Right lobe of liver (tissue), 6 donors: ENCODE data around the gene ANKRD11. TPM values are rescaled to one million over a fixed set of nuclear protein-coding genes. Genes with fewer than 3 reads are reported as not detected.

ENCODE experiments used
- ATAC-seq, 4 donors: fragments of 200-7000 bp; cut with Tn5 transposase; one replicate each; pipeline ENCODE4 v1.9.1; 2020; ENCODE audit warnings: mild to moderate bottlenecking in 4 of 4, moderate library complexity in 4 of 4
- DNase-seq, 3 donors: peaks; one replicate each; pipeline ENCODE4 v3.0.0-alpha.2; 2020
- H3K27ac ChIP-seq, 3 donors: fragments of 200-600 bp; one replicate each; pipeline ENCODE4 v1.8.0; 2022
- H3K27me3 ChIP-seq, 2 donors: fragments of 200-600 bp; one replicate each; pipeline ENCODE4 v1.8.0; 2022
- H3K36me3 ChIP-seq, 4 donors: fragments of 200-600 bp; sonication (generic) in 1 of 4; one replicate each; pipeline versions ENCODE4 v1.5.1 to v1.8.0; 2017 to 2022; ENCODE audit warnings: control low read depth in 1 of 4
- H3K4me1 ChIP-seq, 4 donors: fragments of 200-600 bp; sonication (generic) in 1 of 4; one replicate each; pipeline versions ENCODE4 v1.5.1 to v1.8.0; 2017 to 2022; ENCODE audit warnings: control low read depth in 1 of 4
- H3K4me3 ChIP-seq, 3 donors: fragments of 200-600 bp; one replicate each; pipeline ENCODE4 v1.8.0; 2022
- H3K9me3 ChIP-seq, 4 donors: fragments of 200-600 bp; sonication (generic) in 1 of 4; one replicate each; pipeline versions ENCODE4 v1.5.1 to v1.8.0; 2017 to 2022; ENCODE audit warnings: control low read depth in 1 of 4
- POLR2A ChIP-seq: fragments of 450-650 bp; IDR thresholded peaks from one replicate; pipeline ENCODE4 v1.6.1; 2017; ENCODE audit warnings: antibody characterized with exemption, mild to moderate bottlenecking
- WGBS: methylation state at CpG from one replicate; pipeline ENCODE4 v1.1.6; 2018; ENCODE audit warnings: low coverage, low lambda C conversion rate; ENCODE audit not compliant: insufficient coverage; ENCODE audit errors: missing lambda C conversion rate; 5-methylcytosine and 5-hydroxymethylcytosine counted together
- intact Hi-C, 2 donors: fragments of 100-400 bp; cut with DNase I; formaldehyde crosslinking; loops; one replicate each; pipeline versions ENCODE4 v1.11.2 to v1.14.1; 2022
- total RNA-seq, 6 experiments: library from RNA; depleted of rRNA in 2 of 6; stranded (reverse); fragments of >200 nt in 2 of 6; fragmentation: NEBNext Ultra II Directional in 3 of 6; extraction: Animal tissue kit (Norgen Biotek cat#: 25700) in 3 of 6; gene quantifications; one replicate each; pipeline versions ENCODE4 v1.1.0 to v1.2.4, GENCODE V29; 2016 to 2023
- TF ChIP-seq, protein P1 (sequence below), 4 donors: fragments of 200-600 bp in 3 of 4; fragments of 450-650 bp in 1 of 4; IDR thresholded peaks; one replicate each; pipeline versions ENCODE4 v1.5.1 to v1.8.0; 2016 to 2022; ENCODE audit warnings: antibody characterized with exemption in 4 of 4, mild to moderate bottlenecking in 2 of 4
- donor health status: DM: no; HTN: yes; CAD: no.
- donor health status: DM: no; HTN: no; CAD: no.
- donor health status: DM: no; HTN: no; CAD: no.
- donor health status: DM: no; HTN: yes; CAD: no.
- donor health status: DM: no; HTN: yes; CAD: no.

Gene ANKRD11
- total RNA-seq, 6 experiments from 2014 or later, result 26.2 to 65.8 (median 41.6) TPM

DNA sequence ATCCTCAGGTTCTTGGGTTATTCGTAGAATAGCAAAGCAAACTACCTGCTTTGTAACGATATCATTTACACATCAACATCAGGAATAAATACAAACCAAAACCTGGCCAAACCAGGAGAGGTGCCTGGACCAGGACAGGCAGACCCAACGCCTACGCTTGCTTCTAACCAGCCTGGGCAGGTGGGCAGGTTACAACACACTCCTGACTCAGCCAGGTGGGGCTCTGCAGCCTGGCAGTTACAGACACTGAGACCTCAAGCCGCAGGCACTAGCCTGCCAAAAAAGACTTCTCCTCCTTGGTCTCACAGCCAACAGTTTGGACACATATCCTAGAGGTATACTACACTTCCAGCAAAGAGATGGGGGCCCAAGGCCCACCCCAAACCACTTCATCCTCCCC lies 14.0 kb downstream of the ANKRD11 start:
- ATAC-seq, result peak; percentile 40 to 75 (median 62)
- peak in 2 of 3 donors; percentile 65 to 66 for DNase-seq
- Histone ChIP-seq H3K9me3 (no peaks in the 10 kb centered on the region), H3K27ac (no peak overlapping the region), H3K4me1 (peaks cover 0 to 53% (median 23%) of the 10 kb centered on the region in 4 donors), H3K4me3 (no peak overlapping the region), H3K27me3 (no peaks in the 10 kb centered on the region), H3K36me3 (no peaks in the 10 kb centered on the region)
- intact Hi-C loops, result no loop called here
- 36% methylated on average over 4 of the region's 5 CpGs for WGBS
- no peak for TF ChIP-seq POLR2A
- TF ChIP-seq, protein P1, sequence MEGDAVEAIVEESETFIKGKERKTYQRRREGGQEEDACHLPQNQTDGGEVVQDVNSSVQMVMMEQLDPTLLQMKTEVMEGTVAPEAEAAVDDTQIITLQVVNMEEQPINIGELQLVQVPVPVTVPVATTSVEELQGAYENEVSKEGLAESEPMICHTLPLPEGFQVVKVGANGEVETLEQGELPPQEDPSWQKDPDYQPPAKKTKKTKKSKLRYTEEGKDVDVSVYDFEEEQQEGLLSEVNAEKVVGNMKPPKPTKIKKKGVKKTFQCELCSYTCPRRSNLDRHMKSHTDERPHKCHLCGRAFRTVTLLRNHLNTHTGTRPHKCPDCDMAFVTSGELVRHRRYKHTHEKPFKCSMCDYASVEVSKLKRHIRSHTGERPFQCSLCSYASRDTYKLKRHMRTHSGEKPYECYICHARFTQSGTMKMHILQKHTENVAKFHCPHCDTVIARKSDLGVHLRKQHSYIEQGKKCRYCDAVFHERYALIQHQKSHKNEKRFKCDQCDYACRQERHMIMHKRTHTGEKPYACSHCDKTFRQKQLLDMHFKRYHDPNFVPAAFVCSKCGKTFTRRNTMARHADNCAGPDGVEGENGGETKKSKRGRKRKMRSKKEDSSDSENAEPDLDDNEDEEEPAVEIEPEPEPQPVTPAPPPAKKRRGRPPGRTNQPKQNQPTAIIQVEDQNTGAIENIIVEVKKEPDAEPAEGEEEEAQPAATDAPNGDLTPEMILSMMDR (IDR thresholded peaks at IDR 0.05), result no peak

DNA sequence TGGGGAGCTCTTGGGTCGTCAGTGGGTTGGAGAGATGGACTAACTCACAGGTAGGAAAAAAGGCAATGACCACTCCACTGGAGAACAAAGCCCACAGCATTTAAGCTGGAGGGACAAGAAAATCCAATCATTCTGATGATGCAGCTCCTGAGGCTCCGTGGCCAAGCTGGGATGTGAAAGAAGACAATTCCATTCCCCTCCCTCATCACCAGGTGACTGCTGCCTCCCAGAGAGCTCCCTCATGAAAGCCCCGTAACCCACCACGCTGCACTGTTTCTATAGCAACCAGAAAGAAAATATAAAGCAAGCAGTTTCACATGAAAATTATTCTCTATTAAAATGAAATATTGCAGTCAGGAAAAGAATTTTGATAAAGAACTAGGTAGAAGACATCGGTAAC lies 15.2 kb downstream of the ANKRD11 start:
- no peaks in the 10 kb centered on the region for H3K9me3 ChIP-seq
- intact Hi-C loops, result no loop called here
- ATAC-seq (no peak), DNase-seq (no peak)
- TF ChIP-seq POLR2A, result no peak
- TF ChIP-seq, protein P1 (IDR thresholded peaks at IDR 0.05), result no peak
- H3K27ac ChIP-seq, result no peak overlapping the region
- no peaks in the 10 kb centered on the region for H3K27me3 ChIP-seq
- H3K4me1 ChIP-seq, result peaks cover 0 to 64% (median 27%) of the 10 kb centered on the region in 4 donors
- no peaks in the 10 kb centered on the region for H3K36me3 ChIP-seq
- H3K4me3 ChIP-seq, result no peak overlapping the region
- 82% methylated on average over 4 of the region's 5 CpGs for WGBS

DNA sequence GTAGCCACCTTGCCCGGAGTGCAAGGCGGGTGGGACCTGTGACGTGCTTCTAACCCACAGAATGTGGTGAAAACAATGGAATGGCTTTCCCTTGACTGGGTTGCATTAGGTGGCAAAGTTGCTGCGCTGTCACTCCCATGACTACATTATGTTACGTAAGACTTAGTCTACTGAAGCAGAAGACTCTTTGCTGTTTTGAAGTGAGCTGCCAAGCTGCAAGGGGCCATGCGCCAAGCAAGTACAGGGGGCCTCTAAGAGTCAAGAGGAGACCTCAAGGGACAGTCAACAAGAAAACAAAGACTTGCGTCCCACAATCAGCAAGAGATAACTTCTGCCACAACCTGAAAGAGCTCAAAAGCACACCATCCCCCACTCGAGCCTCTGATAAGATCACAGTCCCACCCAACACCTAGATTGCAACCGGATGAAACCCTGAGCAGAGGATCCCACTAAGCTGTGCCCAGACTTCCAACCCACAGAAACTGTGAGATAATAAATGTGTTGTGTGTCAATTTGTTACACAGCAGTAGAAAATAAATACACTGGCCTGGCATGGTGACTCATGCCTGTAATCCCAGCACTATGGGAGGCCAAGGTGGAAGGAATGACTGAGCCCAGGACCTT lies 16.5 kb downstream of the ANKRD11 start:
- Histone ChIP-seq H3K27me3 (no peaks in the 10 kb centered on the region), H3K4me3 (no peak overlapping the region), H3K36me3 (no peaks in the 10 kb centered on the region), H3K9me3 (no peaks in the 10 kb centered on the region), H3K27ac (no peak overlapping the region), H3K4me1 (peaks cover 0 to 60% (median 28%) of the 10 kb centered on the region in 4 donors)
- DNase-seq (no peak), ATAC-seq (peak in 3 of 4 donors; percentile 18 to 33 (median 20))
- intact Hi-C loops, result no loop called here
- TF ChIP-seq POLR2A, result no peak
- TF ChIP-seq, protein P1 (IDR thresholded peaks at IDR 0.05), result no peak
- WGBS, result 40% methylated on average over 6 of the region's 9 CpGs

DNA sequence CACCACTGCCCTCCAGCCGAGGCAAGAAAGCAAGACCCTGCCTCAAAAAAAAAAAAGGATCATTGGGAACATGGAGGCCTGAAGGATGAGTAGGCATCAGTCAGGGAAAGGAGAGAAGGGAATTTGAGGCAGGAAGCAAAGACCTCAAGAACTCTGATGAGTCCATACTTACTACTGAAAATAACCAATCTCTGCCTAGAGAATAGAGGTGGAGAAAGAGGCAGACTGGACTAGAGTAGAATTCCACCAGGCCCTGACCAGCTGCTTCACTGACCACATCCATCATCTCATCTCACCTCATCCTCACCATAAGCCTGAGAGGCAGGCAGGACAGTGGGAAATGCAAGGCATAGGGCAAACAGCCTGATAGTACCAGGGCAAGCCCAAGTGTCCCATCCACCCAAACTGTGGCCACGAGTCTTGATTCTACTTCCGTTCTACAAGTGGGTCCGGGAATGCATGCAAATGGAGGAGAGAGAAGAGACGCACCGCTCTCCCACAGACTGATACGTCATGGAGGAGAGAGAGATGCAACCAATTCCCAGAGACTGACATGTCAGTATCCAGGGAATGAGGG lies 17.1 kb downstream of the ANKRD11 start:
- WGBS, result 40% methylated on average over 1 of the region's 7 CpGs

More for the DNA sequence above, 17.1 kb downstream of the ANKRD11 start:
- Histone ChIP-seq H3K4me1 (peaks cover 0 to 60% (median 28%) of the 10 kb centered on the region in 4 donors), H3K27ac (peak overlapping the region in 1 of 3 donors; percentile 49), H3K36me3 (no peaks in the 10 kb centered on the region), H3K27me3 (no peaks in the 10 kb centered on the region), H3K4me3 (no peak overlapping the region), H3K9me3 (no peaks in the 10 kb centered on the region)
- ATAC-seq (no peak), DNase-seq (no peak)
- intact Hi-C loops, result no loop called here
- TF ChIP-seq, protein P1 (IDR thresholded peaks at IDR 0.05), result no peak
- TF ChIP-seq POLR2A, result no peak
